ENCODE measurements around the gene IL15RA. TPM values are rescaled to one million over a fixed set of nuclear protein-coding genes. Genes with fewer than 3 reads are reported as not detected.

IL15RA gene
- total RNA-seq, 1 experiment from 2014 or later = 11.0 TPM

- BruUV-seq (replicated peaks) = no TSS peak
- no peak for TF ChIP-seq TCF7L2 (IDR thresholded peaks at IDR 0.05; ENCODE audit: low read depth, low read length)
- no peak for TF ChIP-seq SIN3A (IDR thresholded peaks at IDR 0.05; ENCODE audit: borderline replicate concordance, insufficient read depth, low read depth, low read length)
- no peak for TF ChIP-seq REST (IDR thresholded peaks at IDR 0.05; ENCODE audit: insufficient read depth in 1 of 2, low read depth in 2 of 2, low read length in 1 of 2)
- TF ChIP-seq CTCF (IDR thresholded peaks at IDR 0.05) = no peak
- TF ChIP-seq POLR2AphosphoS5 (IDR thresholded peaks at IDR 0.05; ENCODE audit: low read depth, low read length) = no peak
- CTCF ChIA-PET = no interaction called here
Measured at GRCh38 chr10:5989756-5990155, 12.4 kb upstream of the IL15RA start.

GRCh38 chr10:5988336-5988920 lies 11.1 kb upstream of the IL15RA start:
- POLR2A ChIA-PET = no interaction called here

More at GRCh38 chr10:5989756-5990155, 12.4 kb upstream of the IL15RA start:
- H3K9me3 ChIP-seq (ENCODE audit: control insufficient read depth, insufficient read depth, low read depth, low read length) = peaks cover 6% of the 10 kb centered on the region; the same call in 1 of the 2 replicates
- POLR2A ChIA-PET = no interaction called here
- DNase-seq (ENCODE audit: low read depth, low spot score) = no peak
- no peak overlapping the region for H3K4me3 ChIP-seq (ENCODE audit: low read depth in 2 of 2, low read length in 2 of 2)
- in situ Hi-C loops (cut with HindIII; ENCODE audit: low pct_unique_long_range_greater_than_20kb, low sequenced_read_pairs) = no loop called here
- no peaks in the 10 kb centered on the region; the same call in 1 of the 2 replicates for H3K36me3 ChIP-seq (ENCODE audit: control insufficient read depth, insufficient read depth, low read length)
- H3K27ac ChIP-seq (ENCODE audit: low read length) = no peak overlapping the region
- H3K4me1 ChIP-seq (ENCODE audit: control insufficient read depth, insufficient read depth, low read length) = no peaks in the 10 kb centered on the region
- no peaks in the 10 kb centered on the region for H3K27me3 ChIP-seq (ENCODE audit: control insufficient read depth, insufficient read depth, low read length)
- intact Hi-C loops (cut with micrococcal nuclease; ENCODE audit: unreplicated experiment) = no loop called here
- ATAC-seq = no peak

More at GRCh38 chr10:5988336-5988920, 11.1 kb upstream of the IL15RA start:
- intact Hi-C loops (cut with micrococcal nuclease; ENCODE audit: unreplicated experiment) = no loop called here
- no peak for DNase-seq (ENCODE audit: low read depth, low spot score)
- peaks cover 6% of the 10 kb centered on the region; the same call in 1 of the 2 replicates for H3K9me3 ChIP-seq (ENCODE audit: control insufficient read depth, insufficient read depth, low read depth, low read length)
- no peaks in the 10 kb centered on the region; the same call in 1 of the 2 replicates for H3K36me3 ChIP-seq (ENCODE audit: control insufficient read depth, insufficient read depth, low read length)
- no peak overlapping the region for H3K4me3 ChIP-seq (ENCODE audit: low read depth in 2 of 2, low read length in 2 of 2)
- no TSS peak for BruUV-seq (replicated peaks)
- H3K4me1 ChIP-seq (ENCODE audit: control insufficient read depth, insufficient read depth, low read length) = no peaks in the 10 kb centered on the region
- in situ Hi-C loops (cut with HindIII; ENCODE audit: low pct_unique_long_range_greater_than_20kb, low sequenced_read_pairs) = no loop called here
- CTCF ChIA-PET = no interaction called here
- ATAC-seq = no peak
- no peak for TF ChIP-seq CTCF (IDR thresholded peaks at IDR 0.05)
- TF ChIP-seq TCF7L2 (IDR thresholded peaks at IDR 0.05; ENCODE audit: low read depth, low read length) = no peak
- no peak for TF ChIP-seq REST (IDR thresholded peaks at IDR 0.05; ENCODE audit: insufficient read depth in 1 of 2, low read depth in 2 of 2, low read length in 1 of 2)
- TF ChIP-seq POLR2AphosphoS5 (IDR thresholded peaks at IDR 0.05; ENCODE audit: low read depth, low read length) = no peak
- H3K27ac ChIP-seq (ENCODE audit: low read length) = no peak overlapping the region
- no peaks in the 10 kb centered on the region for H3K27me3 ChIP-seq (ENCODE audit: control insufficient read depth, insufficient read depth, low read length)
